HG03060 (cell line): ENCODE data around the gene TECPR1.

Experiments
- ATAC-seq: cut with Tn5 transposase; IDR thresholded peaks from one replicate; pipeline ENCODE4 v1.9.1; 2021; ENCODE audit warnings: low read depth, moderate number of reproducible peaks; ENCODE audit not compliant: unreplicated experiment

TECPR1 gene

GRCh38 chr7:98251601-98252424 is at the start of gene TECPR1:
Gene TECPR1, minus strand, starts transcription at chr7:98252232. Its CDS starts 6,086 bp downstream, at chr7:98246146.
- peak; percentile 93 for ATAC-seq

- ATAC-seq: no peak
These were observed 48.8 kb upstream of the TECPR1 start for GRCh38 chr7:98300595-98301372.

- no peak for ATAC-seq
These were observed 45.7 kb upstream of the TECPR1 start for GRCh38 chr7:98297626-98298286.

- ATAC-seq: no peak
These were observed 44.8 kb upstream of the TECPR1 start for GRCh38 chr7:98296833-98297232.

GRCh38 chr7:98295467-98296192 is 43.6 kb upstream of the TECPR1 start:
- no peak for ATAC-seq

- no peak for ATAC-seq
These were observed 42.9 kb upstream of the TECPR1 start for GRCh38 chr7:98294798-98295382.

GRCh38 chr7:98294326-98294725 is 42.3 kb upstream of the TECPR1 start:
- no peak for ATAC-seq

GRCh38 chr7:98293746-98294145 is 41.7 kb upstream of the TECPR1 start:
- no peak for ATAC-seq

GRCh38 chr7:98293265-98293664 is 41.2 kb upstream of the TECPR1 start:
- no peak for ATAC-seq

GRCh38 chr7:98291717-98292116 is 39.7 kb upstream of the TECPR1 start:
- ATAC-seq: no peak

- no peak for ATAC-seq
These were observed 37.4 kb upstream of the TECPR1 start for GRCh38 chr7:98289333-98289875.

- ATAC-seq: no peak
These were observed 36.2 kb upstream of the TECPR1 start for GRCh38 chr7:98288064-98288823.

- ATAC-seq: no peak
These were observed 35.5 kb upstream of the TECPR1 start for GRCh38 chr7:98287486-98287959.

- ATAC-seq: no peak
These were observed 34.9 kb upstream of the TECPR1 start for GRCh38 chr7:98286701-98287485.

GRCh38 chr7:98286093-98286539 is 34.1 kb upstream of the TECPR1 start:
- ATAC-seq: no peak

GRCh38 chr7:98285157-98286092 is 33.4 kb upstream of the TECPR1 start:
- no peak for ATAC-seq
